GM19328 (cell line): Measurements from ENCODE around the gene CNTNAP4.

Source experiments
- ATAC-seq: cut with Tn5 transposase; IDR thresholded peaks from one replicate; pipeline ENCODE4 v1.9.1; 2021; ENCODE audit warnings: mild to moderate bottlenecking, moderate library complexity; ENCODE audit not compliant: unreplicated experiment

The CNTNAP4 gene

GRCh38 chr16:76276745-76277438, at the start of gene CNTNAP4:
TSS of gene CNTNAP4 (plus strand) at chr16:76277401. CDS start at chr16:76277663, 262 bp downstream.
- no peak for ATAC-seq

- no peak for ATAC-seq
Measured at GRCh38 chr16:76228546-76229146, 48.6 kb upstream of the CNTNAP4 start.

- no peak for ATAC-seq
Measured at GRCh38 chr16:76232704-76233103, 44.5 kb upstream of the CNTNAP4 start.

GRCh38 chr16:76235025-76235424, 42.2 kb upstream of the CNTNAP4 start:
- ATAC-seq = no peak

- no peak for ATAC-seq
Measured at GRCh38 chr16:76235426-76235825, 41.8 kb upstream of the CNTNAP4 start.

- no peak for ATAC-seq
Measured at GRCh38 chr16:76237471-76237870, 39.7 kb upstream of the CNTNAP4 start.

GRCh38 chr16:76241755-76242154, 35.4 kb upstream of the CNTNAP4 start:
- no peak for ATAC-seq

- ATAC-seq = no peak
Measured at GRCh38 chr16:76243620-76244019, 33.6 kb upstream of the CNTNAP4 start.

GRCh38 chr16:76246587-76246986, 30.6 kb upstream of the CNTNAP4 start:
- no peak for ATAC-seq

- ATAC-seq = peak; percentile 81
Measured at GRCh38 chr16:76265434-76266045, 11.7 kb upstream of the CNTNAP4 start.

GRCh38 chr16:76268824-76269223, 8.4 kb upstream of the CNTNAP4 start:
- no peak for ATAC-seq

- ATAC-seq = no peak
Measured at GRCh38 chr16:76277460-76278030, 344 bp downstream of the CNTNAP4 start.

GRCh38 chr16:76278086-76278485, 885 bp downstream of the CNTNAP4 start:
- ATAC-seq = no peak

GRCh38 chr16:76278980-76279379, 1.8 kb downstream of the CNTNAP4 start:
- ATAC-seq = no peak

GRCh38 chr16:76280421-76281215, 3.4 kb downstream of the CNTNAP4 start:
- ATAC-seq = no peak

- ATAC-seq = no peak
Measured at GRCh38 chr16:76287466-76287865, 10.3 kb downstream of the CNTNAP4 start.

- ATAC-seq = no peak
Measured at GRCh38 chr16:76292218-76292617, 15.0 kb downstream of the CNTNAP4 start.

GRCh38 chr16:76293980-76294379, 16.8 kb downstream of the CNTNAP4 start:
- no peak for ATAC-seq

- no peak for ATAC-seq
Measured at GRCh38 chr16:76294396-76295214, 17.4 kb downstream of the CNTNAP4 start.

GRCh38 chr16:76297941-76298340, 20.7 kb downstream of the CNTNAP4 start:
- no peak for ATAC-seq
